GM12891 (cell line): ENCODE results near the gene CBARP.

ENCODE experiments used
- POLR2A ChIP-seq: IDR thresholded peaks from 2 replicates; pipeline ENCODE4 v1.6.1; 2011; ENCODE audit warnings: low read depth, low read length, control low read depth
- POU2F2 ChIP-seq: IDR thresholded peaks from 2 replicates; pipeline ENCODE4 v1.6.1; 2011; ENCODE audit warnings: low read depth, mild to moderate bottlenecking, control low read depth, low read length, moderate library complexity

DNA sequence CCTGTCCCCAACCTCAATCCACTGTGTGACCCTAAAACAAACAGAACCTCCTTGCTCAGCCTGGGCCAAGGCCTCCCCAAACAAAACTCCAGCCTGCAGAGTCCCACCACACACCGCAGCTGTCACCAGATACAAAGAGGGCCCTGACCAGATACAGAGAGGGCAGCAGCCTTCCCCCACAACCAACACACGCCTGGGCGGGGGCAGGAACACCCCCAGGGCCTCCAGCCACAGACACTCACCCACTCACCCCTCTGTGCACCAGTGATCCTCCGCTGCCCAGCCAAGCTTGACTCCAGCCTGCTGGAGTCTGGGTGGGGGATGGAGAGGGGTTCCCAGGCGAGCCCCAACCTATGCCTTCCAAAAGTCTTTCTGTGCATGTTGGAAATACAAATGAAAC lies 25.4 kb upstream of the CBARP start:
- TF ChIP-seq POU2F2 (no peak), POLR2A (no peak)
